WTC11 (cell line): ENCODE measurements around the gene TMTC2. TPM values are rescaled to one million over a fixed set of nuclear protein-coding genes. Genes with fewer than 3 reads are reported as not detected.

Experiments
- ATAC-seq: fragments of 200-7000 bp; cut with Tn5 transposase; 2 replicates; pipeline ENCODE4 v1.10.0; 2021; ENCODE audit warnings: mild to moderate bottlenecking, moderate library complexity
- CTCF ChIA-PET: fragments of 300-600 bp; sonication (Branson Sonifier 250); formaldehyde crosslinking; loops from one replicate; lab custom pipeline; 2021; ENCODE audit warnings: antibody characterized with exemption; lab: Charles Lee
- POLR2A ChIA-PET: fragments of 350-600 bp; sonication (Branson Sonifier 250); formaldehyde crosslinking; loops from one replicate; lab custom pipeline; 2021; ENCODE audit warnings: antibody characterized with exemption; lab: Charles Lee
- DNase-seq: peaks from one replicate; pipeline ENCODE4 v3.0.0; 2021; ENCODE audit warnings: low spot score
- H3K27ac Mint-ChIP-seq: 2 replicates; pipeline ENCODE4 v1.8.0; 2021; ENCODE audit warnings: mixed read lengths
- H3K27me3 Mint-ChIP-seq: 2 replicates; pipeline ENCODE4 v1.8.0; 2021; ENCODE audit warnings: low read depth, mild to moderate bottlenecking, moderate library complexity, mixed read lengths
- H3K36me3 Mint-ChIP-seq: 2 replicates; pipeline ENCODE4 v1.8.0; 2021; ENCODE audit warnings: mixed read lengths
- H3K4me1 Mint-ChIP-seq: 2 replicates; pipeline ENCODE4 v1.8.0; 2022; ENCODE audit warnings: mixed read lengths
- H3K4me3 Mint-ChIP-seq: 2 replicates; pipeline ENCODE4 v1.8.0; 2021; ENCODE audit warnings: mild to moderate bottlenecking, moderate library complexity, mixed read lengths
- H3K9me3 Mint-ChIP-seq: 2 replicates; pipeline ENCODE4 v1.8.0; 2021; ENCODE audit warnings: mixed read lengths
- AR ChIP-seq: fragments of 250-450 bp; sonication (Bioruptor Pico); IDR thresholded peaks from 2 replicates; pipeline ENCODE4 v1.9.0; 2021; ENCODE audit warnings: mild to moderate bottlenecking
- ATF2 ChIP-seq: sonication (generic); formaldehyde crosslinking; IDR thresholded peaks from 2 replicates; pipeline ENCODE4 v1.8.1; 2022; ENCODE audit warnings: low read depth, missing genetic modification reagents, borderline replicate concordance
- CREB1 ChIP-seq: sonication (generic); formaldehyde crosslinking; IDR thresholded peaks from 2 replicates; pipeline ENCODE4 v1.8.0; 2023; ENCODE audit warnings: mild to moderate bottlenecking, missing genetic modification reagents
- E2F5 ChIP-seq: sonication (generic); formaldehyde crosslinking; IDR thresholded peaks from 2 replicates; pipeline ENCODE4 v1.8.1; 2022; ENCODE audit warnings: mild to moderate bottlenecking, moderate library complexity, missing genetic modification reagents
- ELF4 ChIP-seq: sonication (generic); formaldehyde crosslinking; IDR thresholded peaks from 2 replicates; pipeline ENCODE4 v1.8.1; 2022; ENCODE audit warnings: low read depth, mild to moderate bottlenecking, moderate library complexity, missing genetic modification reagents
- ESRRA ChIP-seq: sonication (generic); formaldehyde crosslinking; IDR thresholded peaks from 2 replicates; pipeline ENCODE4 v1.8.1; 2022; ENCODE audit warnings: mild to moderate bottlenecking, missing genetic modification reagents, borderline replicate concordance
- FOXJ3 ChIP-seq: sonication (generic); formaldehyde crosslinking; IDR thresholded peaks from 2 replicates; pipeline ENCODE4 v1.9.0; 2021; ENCODE audit warnings: missing genetic modification reagents, mild to moderate bottlenecking, borderline replicate concordance
- FOXP1 ChIP-seq: sonication (generic); formaldehyde crosslinking; IDR thresholded peaks from 2 replicates; pipeline ENCODE4 v1.8.0; 2022; ENCODE audit warnings: missing genetic modification reagents, mild to moderate bottlenecking, moderate library complexity, borderline replicate concordance
- FOXP4 ChIP-seq: sonication (generic); formaldehyde crosslinking; IDR thresholded peaks from 2 replicates; pipeline ENCODE4 v1.8.0; 2022; ENCODE audit warnings: mild to moderate bottlenecking, missing genetic modification reagents
- GABPB1 ChIP-seq: sonication (generic); formaldehyde crosslinking; IDR thresholded peaks from 2 replicates; pipeline ENCODE4 v1.8.1; 2023; ENCODE audit warnings: mild to moderate bottlenecking, missing genetic modification reagents
- MXD4 ChIP-seq: fragments of 250-450 bp; sonication (Bioruptor Pico); IDR thresholded peaks from 2 replicates; pipeline ENCODE4 v1.8.0; 2021; ENCODE audit warnings: mild to moderate bottlenecking, moderate library complexity, borderline replicate concordance
- OVOL2 ChIP-seq: fragments of 250-450 bp; sonication (Bioruptor Pico); IDR thresholded peaks from 2 replicates; pipeline ENCODE4 v1.9.0; 2021; ENCODE audit warnings: mild to moderate bottlenecking, borderline replicate concordance
- SP1 ChIP-seq: sonication (generic); formaldehyde crosslinking; conservative IDR thresholded peaks from 2 replicates; pipeline ENCODE4 v1.8.1; 2022; ENCODE audit warnings: missing genetic modification reagents
- ZNF232 ChIP-seq: sonication (generic); formaldehyde crosslinking; IDR thresholded peaks from 2 replicates; pipeline ENCODE4 v1.8.0; 2022; ENCODE audit warnings: mild to moderate bottlenecking, missing genetic modification reagents
- ZNF281 ChIP-seq: sonication (generic); formaldehyde crosslinking; IDR thresholded peaks from 2 replicates; pipeline ENCODE4 v1.8.0; 2023; ENCODE audit warnings: mild to moderate bottlenecking, missing genetic modification reagents
- ZNF512 ChIP-seq: sonication (generic); formaldehyde crosslinking; IDR thresholded peaks from 2 replicates; pipeline ENCODE4 v1.8.1; 2022; ENCODE audit warnings: missing genetic modification reagents, borderline replicate concordance
- ZNF532 ChIP-seq: fragments of 250-450 bp; sonication (Bioruptor Pico); IDR thresholded peaks from 2 replicates; pipeline ENCODE4 v1.9.0; 2021; ENCODE audit warnings: mild to moderate bottlenecking, borderline replicate concordance
- total RNA-seq: library from RNA; stranded (reverse); gene quantifications from 3 replicates; pipeline ENCODE4 v1.2.3, GENCODE V29; 2021

The TMTC2 gene
- total RNA-seq, 1 experiment from 2014 or later, result 6.4 TPM

- TF ChIP-seq AR (CRISPR knock-in tag) (no peak), SP1 (no peak), ZNF512 (CRISPR knock-in tag) (no peak), ESRRA (no peak)
Measured at GRCh38 chr12:83057436-83057835, 370.7 kb downstream of the TMTC2 start (continued).

GRCh38 chr12:83059107-83059506 is 372.4 kb downstream of the TMTC2 start:
- no peak overlapping the region for H3K27ac Mint-ChIP-seq
- H3K4me3 Mint-ChIP-seq, result no peak overlapping the region
- no peaks in the 10 kb centered on the region for H3K9me3 Mint-ChIP-seq
- DNase-seq, result no peak
- no peaks in the 10 kb centered on the region for H3K4me1 Mint-ChIP-seq
- TF ChIP-seq OVOL2 (CRISPR knock-in tag) (no peak), FOXJ3 (no peak), MXD4 (CRISPR knock-in tag) (no peak), GABPB1 (CRISPR knock-in tag) (no peak)
- TF ChIP-seq, all 79 proteins: peak for 0
- CTCF ChIA-PET, result no interaction called here
- POLR2A ChIA-PET, result no interaction called here
- no peaks in the 10 kb centered on the region for H3K27me3 Mint-ChIP-seq
- no peaks in the 10 kb centered on the region for H3K36me3 Mint-ChIP-seq
- no peak for ATAC-seq

- CTCF ChIA-PET, result no interaction called here
- H3K27ac Mint-ChIP-seq, result no peak overlapping the region
- POLR2A ChIA-PET, result no interaction called here
- no peaks in the 10 kb centered on the region for H3K27me3 Mint-ChIP-seq
- ATAC-seq (no peak), DNase-seq (no peak)
- peaks cover 16% of the 10 kb centered on the region for H3K4me1 Mint-ChIP-seq
- H3K9me3 Mint-ChIP-seq, result peaks cover 17% of the 10 kb centered on the region
- no peak overlapping the region for H3K4me3 Mint-ChIP-seq
- peaks cover 7% of the 10 kb centered on the region; the same call in 1 of the 2 replicates for H3K36me3 Mint-ChIP-seq
- TF ChIP-seq ZNF532 (CRISPR knock-in tag) (no peak), E2F5 (CRISPR knock-in tag) (no peak), ATF2 (CRISPR knock-in tag) (no peak), ELF4 (CRISPR knock-in tag) (no peak), CREB1 (CRISPR knock-in tag) (no peak), ZNF281 (CRISPR knock-in tag) (no peak), ZNF232 (no peak), FOXP4 (no peak), FOXP1 (CRISPR knock-in tag) (no peak)
Measured at GRCh38 chr12:83065562-83065961, 378.9 kb downstream of the TMTC2 start.
